GM19438 (cell line): ENCODE data around the gene TCTN1.
"Not testable (repeated sequence)": the region's sequence is repeated elsewhere in the genome, so short reads cannot be mapped to it uniquely, and the experiment has no call there.

Experiments used
- ATAC-seq: cut with Tn5 transposase; IDR thresholded peaks from one replicate; pipeline ENCODE4 v1.9.1; 2021; ENCODE audit warnings: low read depth; ENCODE audit not compliant: unreplicated experiment

The TCTN1 gene

DNA sequence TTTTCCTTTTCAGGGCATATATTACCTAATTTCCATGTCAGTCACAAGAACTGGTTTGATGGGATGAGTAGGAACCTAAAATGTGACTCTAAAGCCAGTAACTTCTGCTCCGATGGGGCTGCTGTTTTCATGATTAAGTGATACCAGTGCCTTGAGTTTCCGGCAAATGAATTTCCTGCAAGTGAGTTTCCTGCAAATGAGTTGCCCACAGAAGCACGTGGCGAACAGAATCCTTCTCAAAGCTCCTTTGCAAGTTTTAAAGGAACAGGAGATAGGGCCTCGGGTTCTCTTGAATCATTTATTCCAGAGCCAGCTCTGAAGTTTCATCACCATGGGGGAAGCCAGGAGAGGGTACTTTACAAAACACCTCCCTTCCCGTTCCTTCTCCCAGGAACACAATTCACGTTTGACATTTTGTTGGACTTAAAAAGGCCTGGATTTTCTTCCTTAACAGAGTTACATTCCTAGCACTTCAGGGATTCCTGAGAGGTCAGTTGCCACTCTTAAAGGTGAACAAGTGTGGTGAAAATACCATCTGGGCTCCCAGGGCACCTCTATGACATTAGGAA lies 28.6 kb upstream of the TCTN1 start:
- no peak for ATAC-seq

DNA sequence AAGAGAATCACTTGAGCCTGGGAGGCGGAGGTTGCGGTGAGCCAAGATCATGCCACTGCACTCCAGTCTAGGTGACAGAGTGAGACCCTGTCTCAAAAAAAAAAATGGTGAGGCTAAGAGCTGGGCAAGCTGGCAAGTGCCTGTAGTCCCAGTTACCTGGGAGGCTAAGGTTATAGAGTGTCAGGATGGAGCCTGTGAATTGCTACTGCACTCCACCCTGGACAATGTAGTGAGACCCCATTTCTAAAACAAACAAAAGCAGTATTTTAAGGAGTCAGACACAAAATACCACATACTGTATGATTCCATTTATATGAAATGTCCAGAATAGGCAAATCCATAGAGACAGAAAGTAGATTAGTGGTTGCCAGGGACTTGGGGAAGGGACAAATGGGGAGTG lies 26.8 kb upstream of the TCTN1 start:
- not testable (repeated sequence) for ATAC-seq

DNA sequence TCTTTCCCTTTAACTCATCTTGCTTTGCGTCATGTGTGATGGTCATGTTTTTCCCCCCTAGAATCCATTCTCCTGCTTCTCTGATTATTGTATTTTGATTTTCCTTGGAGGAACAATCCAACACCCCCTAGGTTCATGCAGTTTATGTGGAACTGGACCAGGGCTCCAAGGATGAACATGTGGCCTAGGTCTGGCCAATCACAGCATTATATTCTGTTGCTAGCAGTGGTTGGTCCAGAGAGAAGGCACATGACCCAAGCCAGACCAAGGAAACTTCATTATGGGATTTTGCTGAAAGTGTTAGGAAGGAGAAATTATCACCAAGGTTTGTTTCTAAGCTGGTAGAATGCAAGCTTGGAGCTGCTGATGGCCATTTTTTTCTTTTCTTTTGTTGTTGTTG lies 23.9 kb upstream of the TCTN1 start:
- ATAC-seq: no peak

DNA sequence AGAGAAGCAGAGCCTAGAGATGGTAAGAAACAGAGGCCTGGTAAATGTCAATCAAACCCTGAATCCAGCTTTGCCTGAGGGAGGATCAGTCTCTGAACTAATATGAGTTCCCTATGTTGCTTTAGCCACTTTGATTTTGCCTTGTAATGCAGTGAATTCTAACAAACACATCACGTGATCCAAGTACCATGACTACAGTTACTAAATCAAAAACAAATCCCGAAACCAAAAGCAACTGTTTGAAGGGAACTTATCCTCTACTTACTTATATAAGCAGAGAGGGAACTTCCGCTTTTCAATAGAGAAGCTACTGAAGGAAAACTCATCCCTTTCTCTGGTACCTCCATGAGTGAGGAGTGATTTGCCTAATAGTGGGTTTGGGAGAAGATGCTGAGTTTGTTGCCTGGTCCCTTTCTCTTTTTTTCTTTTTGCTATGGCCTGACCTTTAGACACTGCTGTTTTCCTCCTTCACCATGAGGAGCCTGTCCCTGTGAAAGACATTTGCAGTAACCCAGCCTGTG lies 23.1 kb upstream of the TCTN1 start:
- ATAC-seq: peak; percentile 72

DNA sequence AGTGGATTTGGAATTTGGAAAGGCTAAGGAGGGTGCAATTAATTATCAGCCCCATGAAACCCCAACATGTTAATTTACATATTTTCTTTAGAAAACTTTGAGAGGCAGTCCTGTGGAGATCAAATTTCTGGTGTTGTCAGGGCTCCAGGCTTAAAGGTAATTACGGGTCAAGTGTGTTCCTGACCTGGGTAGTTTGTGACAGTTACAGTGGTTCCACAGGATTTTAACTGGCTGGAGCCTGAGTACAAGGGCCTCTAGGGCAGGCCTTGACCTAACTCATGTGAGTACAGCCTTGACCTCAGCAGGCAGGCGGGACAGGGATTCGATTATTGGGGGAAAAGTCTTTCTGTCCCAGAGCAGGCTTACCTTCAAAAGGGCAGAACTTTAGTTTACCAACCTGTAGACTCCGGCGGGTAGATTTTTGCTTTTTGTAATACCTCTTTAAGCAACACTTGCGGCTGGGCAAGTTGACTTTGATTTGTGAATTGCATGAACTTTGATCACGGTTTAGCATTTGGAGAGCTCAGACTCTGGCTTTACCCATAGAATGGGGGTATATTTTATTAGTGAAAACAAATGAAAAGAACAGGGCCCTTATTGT lies 22.4 kb upstream of the TCTN1 start:
- no peak for ATAC-seq

DNA sequence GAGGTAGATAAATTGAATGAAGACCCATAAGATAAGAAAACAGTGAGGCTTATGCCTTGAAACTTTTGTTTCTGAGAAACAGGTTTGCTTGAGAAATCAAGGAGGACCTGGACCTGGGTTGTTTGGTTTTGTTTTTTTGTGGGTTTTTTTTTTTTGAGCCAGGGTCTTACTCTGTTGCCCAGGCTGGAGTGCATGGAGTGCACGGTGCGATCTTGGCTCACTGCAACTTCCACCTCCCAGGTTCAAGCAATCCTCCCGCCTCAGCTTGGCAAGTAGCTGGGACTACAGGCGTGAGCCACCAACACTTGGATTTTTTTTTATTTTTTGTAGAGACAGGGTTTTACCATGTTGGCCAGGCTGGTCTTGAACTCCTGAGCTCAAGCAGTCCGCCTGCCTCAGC lies 21.9 kb upstream of the TCTN1 start:
- no peak for ATAC-seq

DNA sequence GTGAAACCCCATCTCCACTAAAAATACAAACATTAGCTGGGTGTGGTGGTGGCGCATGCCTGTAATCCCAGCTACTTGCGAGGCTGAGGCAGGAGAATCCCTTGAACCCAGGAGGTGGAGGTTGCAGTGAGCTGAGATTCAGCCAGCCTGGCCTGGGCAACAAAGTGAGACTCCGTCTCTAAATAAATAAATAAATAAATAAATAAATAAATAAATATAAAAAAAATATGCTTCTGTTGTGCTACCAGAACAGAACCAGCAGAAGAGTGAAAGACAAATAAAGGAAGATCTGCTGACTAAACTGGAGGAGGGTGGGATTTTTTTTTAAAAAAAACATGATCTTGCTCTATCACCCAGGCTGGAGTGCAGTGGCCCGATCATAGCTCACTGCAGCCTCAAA lies 21.0 kb upstream of the TCTN1 start:
- not testable (repeated sequence) for ATAC-seq

DNA sequence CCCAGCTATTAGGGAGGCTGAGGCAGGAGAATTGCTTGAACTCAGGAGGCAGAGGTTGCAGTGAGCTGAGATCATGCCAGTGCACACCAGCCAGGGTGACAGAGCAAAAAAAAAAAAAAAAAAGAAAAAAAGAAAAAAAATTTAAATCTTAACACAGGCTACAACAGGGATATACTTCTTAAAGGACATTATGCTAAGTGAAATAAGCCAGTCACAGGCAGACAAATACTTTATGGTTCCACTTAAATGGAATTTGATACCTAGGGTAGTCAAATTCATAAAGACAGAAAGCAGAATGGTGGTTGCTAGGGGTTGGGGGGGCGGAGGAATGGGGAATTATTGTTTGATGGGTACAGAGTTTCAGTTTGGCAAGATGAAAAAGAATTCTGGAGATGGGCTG lies 16.0 kb upstream of the TCTN1 start:
- ATAC-seq: no peak

DNA sequence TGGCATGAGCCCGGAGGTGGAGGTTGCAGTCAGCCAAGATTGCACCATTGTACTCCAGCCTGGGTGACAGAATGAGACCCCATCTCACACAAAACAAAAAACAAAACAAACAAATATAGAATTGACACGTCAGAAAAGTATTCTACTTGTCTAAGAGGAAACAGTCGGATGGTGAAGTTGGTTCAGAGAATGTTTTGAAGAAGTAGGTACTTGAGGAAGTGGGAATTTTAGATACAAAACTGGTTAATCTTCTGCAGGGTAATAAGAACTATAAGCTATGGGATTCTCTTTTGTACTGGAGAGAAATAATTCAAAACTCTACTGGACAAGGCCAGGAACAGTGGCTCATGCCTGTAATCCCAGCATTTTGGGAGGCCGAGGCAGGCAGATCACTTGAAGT lies 14.6 kb upstream of the TCTN1 start:
- ATAC-seq: no peak

DNA sequence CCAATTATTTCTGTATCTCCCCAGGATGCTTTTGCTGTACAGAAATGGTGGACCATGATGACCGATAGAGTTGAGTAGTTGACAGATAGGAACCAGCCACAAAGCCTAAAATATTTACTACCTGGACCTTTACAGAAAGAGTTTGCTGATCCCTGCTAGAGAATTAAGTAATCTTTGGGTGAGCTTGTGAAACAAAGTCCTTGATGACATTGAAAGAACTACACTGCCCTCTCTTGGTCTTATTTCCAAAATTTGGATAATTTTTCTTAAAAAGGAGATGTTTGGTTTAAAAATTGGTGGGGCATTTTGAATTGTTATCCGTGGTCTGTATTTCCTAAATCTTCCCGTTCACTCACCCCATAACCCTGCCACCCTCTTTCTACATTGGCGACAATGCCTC lies 13.7 kb upstream of the TCTN1 start:
- ATAC-seq: no peak

DNA sequence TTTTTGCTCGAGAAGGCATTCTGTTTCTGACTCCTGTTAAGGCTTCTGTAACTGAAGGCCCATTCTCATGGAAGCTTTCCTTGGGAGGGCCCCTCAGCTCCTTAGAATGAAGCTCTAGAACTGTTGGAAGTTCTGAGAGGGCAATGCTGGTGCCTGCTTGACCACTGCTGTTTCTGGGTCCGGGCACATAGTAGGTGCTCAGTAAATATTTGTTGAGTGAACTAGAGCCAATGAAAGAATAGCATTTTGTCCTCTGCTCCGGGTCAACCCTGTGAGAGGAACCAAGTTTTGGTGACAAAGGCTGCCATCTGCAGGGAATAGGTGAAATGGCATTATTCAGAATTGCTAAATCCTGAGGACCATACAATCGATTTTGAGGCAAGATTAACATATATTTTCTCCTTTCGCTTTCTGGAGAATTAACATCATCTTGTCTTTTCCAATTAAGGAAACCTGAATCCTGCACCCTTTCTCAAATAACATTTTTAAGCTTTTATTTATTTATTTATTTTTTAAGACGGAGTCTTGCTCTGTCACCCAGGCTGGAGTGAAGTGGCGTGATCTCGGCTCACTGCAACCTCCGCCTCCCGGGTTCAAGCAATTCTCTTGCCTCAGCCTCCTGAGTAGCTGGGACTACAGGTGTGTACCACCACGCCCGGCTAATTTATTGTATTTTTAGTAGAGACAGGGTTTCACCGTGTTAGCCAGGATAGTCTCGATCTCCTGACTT lies 11.7 kb upstream of the TCTN1 start:
- not testable (repeated sequence) for ATAC-seq

DNA sequence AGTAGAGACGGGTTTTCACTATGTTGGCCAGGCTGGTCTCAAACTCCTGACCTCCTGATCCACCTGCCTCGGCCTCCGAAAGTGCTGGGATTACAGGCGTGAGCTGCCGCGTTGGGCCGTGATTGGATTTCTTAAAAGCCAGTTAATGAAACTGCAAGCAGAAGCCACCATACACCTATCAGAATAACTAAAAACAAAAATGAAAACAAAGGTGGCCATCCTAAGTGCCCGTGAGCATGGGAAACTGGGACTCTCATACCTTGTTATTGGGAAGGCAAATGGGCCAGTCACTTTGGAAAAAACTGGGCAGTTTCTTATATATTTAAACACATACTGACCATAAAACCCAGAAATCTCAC lies 7.7 kb upstream of the TCTN1 start:
- no peak for ATAC-seq

DNA sequence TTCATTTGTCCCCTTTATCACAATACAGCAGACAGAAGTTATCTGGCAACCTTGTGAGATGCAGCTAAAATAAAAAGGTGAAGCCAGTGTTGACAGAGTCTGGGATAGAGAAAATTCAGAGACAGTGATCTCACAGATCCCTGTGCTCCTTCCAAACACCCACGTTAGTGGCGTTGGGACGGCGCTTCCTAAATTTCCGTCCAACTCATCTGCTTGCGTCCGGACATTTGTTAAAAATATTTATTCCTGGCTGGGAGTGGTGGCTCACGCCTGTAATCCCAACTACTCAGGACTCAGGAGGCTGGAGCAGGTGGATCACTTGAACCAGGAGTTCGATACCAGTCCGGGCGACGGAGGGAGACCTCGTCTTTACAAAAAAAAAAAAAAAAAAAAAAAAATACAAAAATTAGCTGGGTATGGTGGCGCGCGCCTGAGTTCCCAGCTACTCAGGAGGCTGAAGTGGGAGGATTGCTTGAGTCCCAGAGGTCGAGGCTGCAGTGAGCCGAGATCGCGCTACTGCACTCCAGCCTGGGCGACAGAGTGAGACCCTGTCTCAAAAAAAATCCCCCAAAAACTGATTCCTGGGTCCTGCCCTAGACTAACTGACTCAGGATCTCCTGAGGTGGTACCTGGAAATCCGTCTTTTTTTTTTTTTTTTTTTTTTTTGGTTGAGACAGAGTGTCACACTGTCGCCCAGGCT lies 708 bp upstream of the TCTN1 start:
- ATAC-seq: no peak

DNA sequence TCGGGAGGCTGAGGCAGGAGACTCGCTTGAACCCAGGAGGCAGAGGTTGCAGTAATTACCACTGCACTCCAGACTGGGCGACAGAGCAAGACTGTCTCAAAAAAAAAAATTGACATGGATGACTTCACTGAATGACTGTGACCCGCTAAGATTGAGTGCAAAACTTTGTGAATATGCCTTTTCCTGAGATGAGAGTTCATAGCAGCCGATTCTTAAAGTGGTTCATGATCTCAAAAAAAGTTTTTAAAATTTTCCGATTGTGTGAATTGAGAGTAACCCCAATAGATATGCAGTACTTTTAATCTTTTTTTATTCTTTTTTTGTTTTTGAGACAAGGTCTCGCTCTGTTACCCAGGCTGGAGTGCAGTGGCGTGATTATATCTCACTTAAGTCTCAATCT lies 1.2 kb downstream of the TCTN1 start:
- no peak for ATAC-seq

DNA sequence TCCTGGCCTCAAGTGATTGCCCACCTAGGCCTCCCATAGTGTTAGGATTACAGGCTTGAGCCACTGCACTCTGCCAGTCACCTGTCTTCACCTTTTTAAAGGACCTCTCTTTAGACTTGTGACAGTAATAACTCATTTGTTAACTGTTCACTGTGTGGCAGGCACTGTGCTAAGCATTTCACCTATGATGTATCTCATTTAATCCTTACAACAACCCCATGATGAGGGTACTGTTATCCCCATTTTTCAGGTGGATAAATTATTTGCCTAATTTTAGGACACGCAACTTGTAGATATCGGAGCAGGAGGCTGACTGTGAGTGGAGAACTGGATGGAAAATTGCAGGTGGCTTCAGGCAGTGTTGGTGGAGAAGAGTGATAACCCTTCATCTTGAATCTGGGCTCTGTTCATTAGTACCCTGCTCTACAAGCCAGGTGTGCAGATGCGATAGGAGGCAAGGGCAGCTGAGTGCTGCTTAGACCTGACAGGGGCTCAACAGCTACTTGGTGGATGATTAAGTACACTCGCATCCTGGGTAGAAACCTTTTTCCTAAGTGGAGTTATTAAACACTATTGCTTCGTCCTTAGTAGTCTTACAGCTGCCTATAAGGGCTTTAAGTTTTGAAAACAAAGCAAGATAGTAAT lies 2.7 kb downstream of the TCTN1 start:
- no peak for ATAC-seq

DNA sequence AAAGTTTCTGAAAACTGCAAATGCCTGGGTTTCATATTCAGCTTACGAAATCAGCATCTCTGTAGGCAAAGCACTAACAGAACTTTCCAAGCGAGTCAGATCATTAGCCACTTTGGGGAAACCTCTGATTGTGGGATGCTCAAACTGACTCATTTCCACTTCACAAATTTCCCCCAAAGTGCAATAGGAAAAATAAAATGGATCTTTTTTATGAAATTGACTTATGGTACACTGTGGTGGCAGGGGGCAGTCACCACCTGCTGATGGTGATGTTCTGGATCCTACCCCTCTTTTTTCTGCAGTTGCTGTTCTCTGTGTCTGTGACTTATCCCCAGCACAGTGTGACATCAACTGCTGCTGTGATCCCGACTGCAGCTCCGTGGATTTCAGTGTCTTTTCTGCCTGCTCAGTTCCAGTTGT lies 5.6 kb downstream of the TCTN1 start:
- ATAC-seq: peak; percentile 63

DNA sequence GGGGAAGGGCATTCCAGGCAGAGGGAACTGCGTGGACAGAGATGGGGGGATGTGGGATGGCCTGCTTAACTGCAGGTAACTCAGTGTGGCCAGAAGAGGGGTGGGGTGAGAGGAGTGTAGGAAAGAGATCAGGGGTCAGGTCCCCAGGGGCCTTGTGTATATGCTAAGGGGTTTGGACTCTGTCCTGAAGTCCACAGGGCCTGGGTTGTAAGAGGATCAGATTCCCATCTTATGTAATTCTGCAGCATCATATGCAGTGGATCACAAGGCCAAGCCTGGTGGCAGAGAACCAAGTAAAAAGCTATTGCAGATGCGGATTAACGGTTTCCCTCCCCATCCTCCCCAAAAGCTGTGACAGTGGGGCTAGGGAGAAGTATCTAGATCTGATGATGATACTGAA lies 8.7 kb downstream of the TCTN1 start:
- ATAC-seq: no peak

DNA sequence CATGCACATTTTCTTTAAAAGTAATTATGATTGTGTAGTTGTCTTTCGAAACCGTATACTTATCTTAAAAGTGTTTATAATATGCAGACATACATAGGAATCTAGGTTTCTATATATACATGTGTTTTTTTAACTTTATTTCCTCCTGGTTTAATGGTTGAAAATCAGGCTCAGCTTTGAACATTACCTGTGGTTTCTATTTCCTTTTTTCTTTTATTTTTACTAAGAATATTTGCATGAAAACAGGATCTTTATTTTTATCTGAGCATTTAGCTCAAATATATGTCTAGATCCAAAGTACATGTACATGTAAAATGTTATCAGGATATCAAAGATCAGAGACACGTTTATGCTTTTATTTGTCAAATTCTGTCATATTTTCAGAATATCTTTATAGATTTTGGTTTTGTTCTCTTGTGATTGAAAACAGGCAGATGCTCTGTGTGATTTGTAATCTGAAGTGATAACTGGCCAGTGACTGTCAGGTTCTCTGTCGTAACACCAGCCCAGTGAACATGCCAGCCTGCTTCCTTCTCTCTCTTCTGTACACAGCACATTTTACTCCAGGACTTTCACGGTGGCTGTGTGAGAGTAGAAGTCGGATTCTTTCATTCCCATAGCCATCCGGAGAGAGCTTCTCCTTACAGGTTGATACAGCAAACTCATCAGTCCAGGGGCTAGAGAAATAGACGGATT lies 13.7 kb downstream of the TCTN1 start:
- ATAC-seq: no peak

DNA sequence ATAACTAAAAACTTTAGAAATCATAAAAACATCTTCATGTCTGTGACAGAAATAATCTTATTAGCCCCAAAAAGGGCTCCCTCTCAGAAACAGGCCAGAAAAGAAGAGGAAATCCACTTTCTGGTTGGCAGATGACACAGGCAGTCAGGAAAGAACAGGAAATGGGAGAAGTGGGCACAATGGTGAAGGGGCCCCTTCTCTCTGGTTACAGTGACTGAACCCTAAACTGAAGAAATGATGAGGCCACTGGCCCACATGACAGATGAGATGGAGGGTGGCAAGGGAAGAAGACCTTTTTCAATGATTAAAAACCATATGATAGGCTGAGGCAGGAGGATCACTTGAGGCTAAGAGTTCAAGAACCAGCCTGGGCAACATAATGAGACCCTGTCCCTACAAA lies 21.1 kb downstream of the TCTN1 start:
- no peak for ATAC-seq

DNA sequence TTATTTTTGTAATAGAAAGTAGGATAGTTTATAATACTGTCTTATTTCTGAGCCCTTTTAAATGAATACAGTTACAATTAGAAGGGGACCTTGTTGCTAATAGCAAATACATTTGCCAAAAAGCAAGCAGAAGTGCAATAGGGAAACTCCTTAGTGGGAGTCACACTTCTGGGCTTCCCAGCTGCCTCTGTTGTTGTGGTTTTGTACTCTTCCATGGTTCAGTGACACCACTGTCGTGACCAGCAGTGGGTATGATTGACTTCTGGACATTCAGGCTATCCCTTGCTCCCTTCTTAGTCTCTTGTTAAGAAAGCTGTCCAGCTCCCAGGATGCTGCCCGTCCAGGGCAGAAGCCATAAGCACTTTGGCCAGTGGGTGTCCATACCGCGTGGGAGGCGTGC lies 22.6 kb downstream of the TCTN1 start:
- no peak for ATAC-seq
